Measurements from ENCODE around the gene ZNF689. TPM values are rescaled to one million over a fixed set of nuclear protein-coding genes. Genes with fewer than 3 reads are reported as not detected.

Gene ZNF689
- total and polyA plus RNA-seq, 2 of the 13 experiments (the other 11 are each of a cell fraction or from before 2014, with no cell fraction given) = 9.7 to 19.5 TPM

DNA sequence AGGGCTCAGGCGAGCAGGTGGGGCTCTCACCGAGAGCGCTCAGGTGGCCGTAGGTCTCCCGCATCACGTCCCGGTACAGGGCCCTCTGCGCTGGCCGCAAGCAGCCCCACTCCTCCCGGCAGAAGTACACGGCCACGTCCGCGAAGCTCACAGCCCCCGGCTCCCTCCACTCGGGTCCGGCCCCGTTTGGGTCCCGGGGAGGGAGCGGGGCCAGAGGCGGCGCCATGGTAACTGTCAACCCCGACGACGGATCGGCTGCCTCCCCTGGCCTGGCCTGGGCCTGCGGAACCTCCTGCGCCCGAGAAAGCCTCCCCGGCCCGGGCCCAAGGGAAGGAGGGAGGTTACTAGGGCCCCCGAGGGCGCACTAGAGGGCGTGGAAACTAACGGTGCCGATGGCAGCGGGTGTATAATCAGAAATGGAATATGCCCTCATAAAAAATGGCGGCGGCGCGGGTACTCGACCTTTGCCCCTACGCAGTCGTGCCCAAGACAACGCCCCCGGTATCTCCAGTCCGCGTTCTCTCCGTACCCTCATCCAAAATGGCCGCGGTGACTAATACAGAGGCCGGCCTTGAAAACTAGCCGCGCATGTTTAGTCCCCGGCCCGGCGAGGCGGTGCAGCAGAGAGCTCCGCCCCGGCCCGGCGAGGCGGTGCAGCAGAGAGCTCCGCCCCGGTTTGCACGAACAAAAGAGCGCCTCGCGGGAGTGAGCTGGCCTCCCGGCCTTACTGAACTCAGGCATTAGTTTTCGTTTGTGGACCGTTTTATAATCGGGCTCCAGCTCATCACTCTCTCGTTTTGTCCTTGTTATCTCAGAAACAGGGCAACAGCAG is 52.0 kb downstream of the ZNF689 start, which contains the start of gene ZNF764 (continued):
- TF ChIP-seq, protein P1, sequence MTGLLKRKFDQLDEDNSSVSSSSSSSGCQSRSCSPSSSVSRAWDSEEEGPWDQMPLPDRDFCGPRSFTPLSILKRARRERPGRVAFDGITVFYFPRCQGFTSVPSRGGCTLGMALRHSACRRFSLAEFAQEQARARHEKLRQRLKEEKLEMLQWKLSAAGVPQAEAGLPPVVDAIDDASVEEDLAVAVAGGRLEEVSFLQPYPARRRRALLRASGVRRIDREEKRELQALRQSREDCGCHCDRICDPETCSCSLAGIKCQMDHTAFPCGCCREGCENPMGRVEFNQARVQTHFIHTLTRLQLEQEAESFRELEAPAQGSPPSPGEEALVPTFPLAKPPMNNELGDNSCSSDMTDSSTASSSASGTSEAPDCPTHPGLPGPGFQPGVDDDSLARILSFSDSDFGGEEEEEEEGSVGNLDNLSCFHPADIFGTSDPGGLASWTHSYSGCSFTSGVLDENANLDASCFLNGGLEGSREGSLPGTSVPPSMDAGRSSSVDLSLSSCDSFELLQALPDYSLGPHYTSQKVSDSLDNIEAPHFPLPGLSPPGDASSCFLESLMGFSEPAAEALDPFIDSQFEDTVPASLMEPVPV (CRISPR knock-in tag; IDR thresholded peaks at IDR 0.05) = peak; percentile 78; the same call in 1 of the 2 replicates
- TF ChIP-seq, protein P2, sequence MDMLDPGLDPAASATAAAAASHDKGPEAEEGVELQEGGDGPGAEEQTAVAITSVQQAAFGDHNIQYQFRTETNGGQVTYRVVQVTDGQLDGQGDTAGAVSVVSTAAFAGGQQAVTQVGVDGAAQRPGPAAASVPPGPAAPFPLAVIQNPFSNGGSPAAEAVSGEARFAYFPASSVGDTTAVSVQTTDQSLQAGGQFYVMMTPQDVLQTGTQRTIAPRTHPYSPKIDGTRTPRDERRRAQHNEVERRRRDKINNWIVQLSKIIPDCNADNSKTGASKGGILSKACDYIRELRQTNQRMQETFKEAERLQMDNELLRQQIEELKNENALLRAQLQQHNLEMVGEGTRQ (IDR thresholded peaks at IDR 0.05; ENCODE audit: low read depth, low read length) = no peak
- TF ChIP-seq, protein P2 (CRISPR knock-in tag; IDR thresholded peaks at IDR 0.05; ENCODE audit: borderline replicate concordance) = peak; percentile 55; the same call in 1 of the 2 replicates
- TF ChIP-seq XBP1 (CRISPR knock-in tag; IDR thresholded peaks at IDR 0.05) = no peak
- no peak for TF ChIP-seq ZNF496 (CRISPR knock-in tag; IDR thresholded peaks at IDR 0.05; ENCODE audit: insufficient replicate concordance)
- TF ChIP-seq ZZZ3 (CRISPR knock-in tag; IDR thresholded peaks at IDR 0.05; ENCODE audit: borderline replicate concordance) = 0 out of 2 replicates have a peak, but pooled peaks have one; percentile 38
- TF ChIP-seq, protein P3, sequence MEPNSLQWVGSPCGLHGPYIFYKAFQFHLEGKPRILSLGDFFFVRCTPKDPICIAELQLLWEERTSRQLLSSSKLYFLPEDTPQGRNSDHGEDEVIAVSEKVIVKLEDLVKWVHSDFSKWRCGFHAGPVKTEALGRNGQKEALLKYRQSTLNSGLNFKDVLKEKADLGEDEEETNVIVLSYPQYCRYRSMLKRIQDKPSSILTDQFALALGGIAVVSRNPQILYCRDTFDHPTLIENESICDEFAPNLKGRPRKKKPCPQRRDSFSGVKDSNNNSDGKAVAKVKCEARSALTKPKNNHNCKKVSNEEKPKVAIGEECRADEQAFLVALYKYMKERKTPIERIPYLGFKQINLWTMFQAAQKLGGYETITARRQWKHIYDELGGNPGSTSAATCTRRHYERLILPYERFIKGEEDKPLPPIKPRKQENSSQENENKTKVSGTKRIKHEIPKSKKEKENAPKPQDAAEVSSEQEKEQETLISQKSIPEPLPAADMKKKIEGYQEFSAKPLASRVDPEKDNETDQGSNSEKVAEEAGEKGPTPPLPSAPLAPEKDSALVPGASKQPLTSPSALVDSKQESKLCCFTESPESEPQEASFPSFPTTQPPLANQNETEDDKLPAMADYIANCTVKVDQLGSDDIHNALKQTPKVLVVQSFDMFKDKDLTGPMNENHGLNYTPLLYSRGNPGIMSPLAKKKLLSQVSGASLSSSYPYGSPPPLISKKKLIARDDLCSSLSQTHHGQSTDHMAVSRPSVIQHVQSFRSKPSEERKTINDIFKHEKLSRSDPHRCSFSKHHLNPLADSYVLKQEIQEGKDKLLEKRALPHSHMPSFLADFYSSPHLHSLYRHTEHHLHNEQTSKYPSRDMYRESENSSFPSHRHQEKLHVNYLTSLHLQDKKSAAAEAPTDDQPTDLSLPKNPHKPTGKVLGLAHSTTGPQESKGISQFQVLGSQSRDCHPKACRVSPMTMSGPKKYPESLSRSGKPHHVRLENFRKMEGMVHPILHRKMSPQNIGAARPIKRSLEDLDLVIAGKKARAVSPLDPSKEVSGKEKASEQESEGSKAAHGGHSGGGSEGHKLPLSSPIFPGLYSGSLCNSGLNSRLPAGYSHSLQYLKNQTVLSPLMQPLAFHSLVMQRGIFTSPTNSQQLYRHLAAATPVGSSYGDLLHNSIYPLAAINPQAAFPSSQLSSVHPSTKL (CRISPR knock-in tag; IDR thresholded peaks at IDR 0.05) = peak; percentile 54
- TF ChIP-seq ZNF788 (CRISPR knock-in tag; IDR thresholded peaks at IDR 0.05; ENCODE audit: borderline replicate concordance) = peak; percentile 29
- TF ChIP-seq NFATC3 (CRISPR knock-in tag; IDR thresholded peaks at IDR 0.05) = no peak
- TF ChIP-seq ZBTB21 (CRISPR knock-in tag; IDR thresholded peaks at IDR 0.05) = no peak
- no peak; the same call in none of the 2 replicates for TF ChIP-seq RFXANK (CRISPR knock-in tag; IDR thresholded peaks at IDR 0.05)
- TF ChIP-seq ZFP1 (CRISPR knock-in tag; IDR thresholded peaks at IDR 0.05) = no peak; the same call in 1 of the 2 replicates
- TF ChIP-seq MIXL1 (CRISPR knock-in tag; IDR thresholded peaks at IDR 0.05) = peak; percentile 57
- TF ChIP-seq ZNF510 (CRISPR knock-in tag; IDR thresholded peaks at IDR 0.05; ENCODE audit: low read depth) = peak; percentile 67; the same call in 1 of the 2 replicates
- TF ChIP-seq, protein P4, sequence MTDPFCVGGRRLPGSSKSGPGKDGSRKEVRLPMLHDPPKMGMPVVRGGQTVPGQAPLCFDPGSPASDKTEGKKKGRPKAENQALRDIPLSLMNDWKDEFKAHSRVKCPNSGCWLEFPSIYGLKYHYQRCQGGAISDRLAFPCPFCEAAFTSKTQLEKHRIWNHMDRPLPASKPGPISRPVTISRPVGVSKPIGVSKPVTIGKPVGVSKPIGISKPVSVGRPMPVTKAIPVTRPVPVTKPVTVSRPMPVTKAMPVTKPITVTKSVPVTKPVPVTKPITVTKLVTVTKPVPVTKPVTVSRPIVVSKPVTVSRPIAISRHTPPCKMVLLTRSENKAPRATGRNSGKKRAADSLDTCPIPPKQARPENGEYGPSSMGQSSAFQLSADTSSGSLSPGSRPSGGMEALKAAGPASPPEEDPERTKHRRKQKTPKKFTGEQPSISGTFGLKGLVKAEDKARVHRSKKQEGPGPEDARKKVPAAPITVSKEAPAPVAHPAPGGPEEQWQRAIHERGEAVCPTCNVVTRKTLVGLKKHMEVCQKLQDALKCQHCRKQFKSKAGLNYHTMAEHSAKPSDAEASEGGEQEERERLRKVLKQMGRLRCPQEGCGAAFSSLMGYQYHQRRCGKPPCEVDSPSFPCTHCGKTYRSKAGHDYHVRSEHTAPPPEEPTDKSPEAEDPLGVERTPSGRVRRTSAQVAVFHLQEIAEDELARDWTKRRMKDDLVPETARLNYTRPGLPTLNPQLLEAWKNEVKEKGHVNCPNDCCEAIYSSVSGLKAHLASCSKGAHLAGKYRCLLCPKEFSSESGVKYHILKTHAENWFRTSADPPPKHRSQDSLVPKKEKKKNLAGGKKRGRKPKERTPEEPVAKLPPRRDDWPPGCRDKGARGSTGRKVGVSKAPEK (CRISPR knock-in tag; IDR thresholded peaks at IDR 0.05; ENCODE audit: borderline replicate concordance) = 0 out of 2 replicates have a peak, but pooled peaks have one; percentile 77
- no peak for TF ChIP-seq JUNB (CRISPR knock-in tag; IDR thresholded peaks at IDR 0.05; ENCODE audit: borderline replicate concordance)
- TF ChIP-seq ZNF776 (CRISPR knock-in tag; IDR thresholded peaks at IDR 0.05) = peak; percentile 96
- TF ChIP-seq HDAC6 (IDR thresholded peaks at IDR 0.05; ENCODE audit: low read depth, low read length) = no peak
- TF ChIP-seq ZNF746 (CRISPR knock-in tag; IDR thresholded peaks at IDR 0.05) = peak; percentile 91

All from HepG2 (cell line).